GM12878 (cell line): ENCODE results near the gene NDUFC1.

ENCODE experiments used
- CHD4 ChIP-seq: fragments of 200-600 bp; sonication (generic); IDR thresholded peaks from 2 replicates; pipeline ENCODE4 v1.6.1; 2016; ENCODE audit warnings: mild to moderate bottlenecking
- CREB1 ChIP-seq: IDR thresholded peaks from 2 replicates; pipeline ENCODE4 v1.6.1; 2012; ENCODE audit warnings: low read depth, mild to moderate bottlenecking, inconsistent platforms
- MEF2A ChIP-seq: IDR thresholded peaks from 2 replicates; pipeline ENCODE4 v1.6.1; 2011; ENCODE audit warnings: low read depth, mild to moderate bottlenecking, low read length, moderate library complexity; ENCODE audit not compliant: insufficient read depth
- MTA3 ChIP-seq: IDR thresholded peaks from 2 replicates; pipeline ENCODE4 v1.6.1; 2012; ENCODE audit warnings: low read length, inconsistent platforms, borderline replicate concordance
- POLR2A ChIP-seq: IDR thresholded peaks from 2 replicates; pipeline ENCODE4 v1.6.1; 2011; ENCODE audit warnings: low read depth, mild to moderate bottlenecking, low read length
- RCOR1 ChIP-seq: conservative IDR thresholded peaks from 2 replicates; pipeline ENCODE4 v1.6.1; 2012; ENCODE audit warnings: low read depth, low read length, improper control_type of control experiment
- SMC3 ChIP-seq: IDR thresholded peaks from 2 replicates; pipeline ENCODE4 v1.6.1; 2011; ENCODE audit warnings: low read length, improper control_type of control experiment, borderline replicate concordance
- SREBF1 ChIP-seq: IDR thresholded peaks from 2 replicates; pipeline ENCODE4 v1.6.1; 2012; ENCODE audit warnings: mild to moderate bottlenecking, low read length
- SUZ12 ChIP-seq: fragments of 200-600 bp; sonication (generic); IDR thresholded peaks from one replicate; pipeline ENCODE4 v1.6.1; 2018; ENCODE audit warnings: antibody characterized with exemption, mild to moderate bottlenecking; ENCODE audit not compliant: unreplicated experiment
- TCF3 ChIP-seq: IDR thresholded peaks from 2 replicates; pipeline ENCODE4 v1.6.1; 2012; ENCODE audit warnings: low read depth, mild to moderate bottlenecking, low read length, borderline replicate concordance; ENCODE audit not compliant: insufficient read depth
- YY1 ChIP-seq: IDR thresholded peaks from 2 replicates; pipeline ENCODE4 v1.6.1; 2011; ENCODE audit warnings: low read depth, mild to moderate bottlenecking, low read length
- ZNF207 ChIP-seq: fragments of 450-650 bp; IDR thresholded peaks from 2 replicates; pipeline ENCODE4 v1.6.1; 2014; ENCODE audit warnings: antibody characterized with exemption, mild to moderate bottlenecking, borderline replicate concordance
- TF ChIP-seq, protein P1 (sequence below), 3 experiments: IDR thresholded peaks in 2 of 3; conservative IDR thresholded peaks in 1 of 3; 2 replicates each; pipeline ENCODE4 v1.5.1; 2011; ENCODE audit warnings: low read depth in 3 of 3, low read length in 3 of 3, mild to moderate bottlenecking in 3 of 3, control low read depth in 2 of 3, moderate library complexity in 2 of 3, inconsistent platforms in 1 of 3, mixed read lengths in 1 of 3; ENCODE audit not compliant: control insufficient read depth in 2 of 3, insufficient read depth in 1 of 3; ENCODE audit errors: extremely low read depth in 1 of 3
- TF ChIP-seq, protein P2 (sequence below): IDR thresholded peaks from 2 replicates; pipeline ENCODE4 v1.6.1; 2012; ENCODE audit warnings: low read depth, low read length, improper control_type of control experiment

DNA sequence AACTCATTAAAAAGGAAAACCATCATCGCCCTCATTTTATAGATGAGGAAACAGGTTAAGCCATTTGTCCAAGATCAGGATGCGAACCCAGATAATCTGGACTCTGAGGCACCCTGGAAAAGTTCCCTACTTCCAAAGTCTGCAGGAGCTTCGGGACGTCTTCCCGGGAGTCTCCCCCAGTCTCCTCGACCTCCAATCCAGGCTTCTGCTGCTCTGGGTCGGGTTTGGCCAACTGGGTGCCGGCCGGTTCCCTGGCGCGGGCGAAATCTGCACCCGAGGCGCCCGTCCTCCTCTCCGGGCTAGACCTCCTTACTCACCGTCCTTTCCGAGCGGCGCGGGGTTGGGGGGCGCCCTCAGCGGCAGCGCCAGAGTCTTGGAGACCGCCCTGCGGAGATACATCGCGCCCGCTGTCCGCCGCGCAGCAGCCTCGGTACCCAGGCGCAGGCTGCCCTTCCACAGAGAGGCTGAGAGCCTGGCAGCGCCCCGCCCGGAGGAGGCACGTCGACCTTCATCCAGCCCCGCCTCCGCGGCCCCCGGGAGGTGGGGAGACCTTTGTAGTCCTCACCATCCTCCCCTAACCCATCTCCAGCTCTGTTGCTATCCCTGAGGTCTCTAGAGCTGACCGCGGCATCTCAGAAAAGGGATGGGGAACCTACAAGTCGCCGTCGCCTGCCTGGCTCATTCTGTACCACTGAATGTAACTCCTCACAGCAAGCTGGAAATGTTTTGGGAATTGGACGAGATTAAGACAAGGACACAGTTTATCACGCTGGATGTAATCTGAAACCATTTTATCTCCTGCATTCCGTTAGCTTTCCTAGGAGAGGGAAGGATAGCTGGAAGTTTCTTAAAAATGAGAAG, 22.3 kb downstream of the NDUFC1 start, which contains the start of gene MGARP:
- TF ChIP-seq, protein P1, sequence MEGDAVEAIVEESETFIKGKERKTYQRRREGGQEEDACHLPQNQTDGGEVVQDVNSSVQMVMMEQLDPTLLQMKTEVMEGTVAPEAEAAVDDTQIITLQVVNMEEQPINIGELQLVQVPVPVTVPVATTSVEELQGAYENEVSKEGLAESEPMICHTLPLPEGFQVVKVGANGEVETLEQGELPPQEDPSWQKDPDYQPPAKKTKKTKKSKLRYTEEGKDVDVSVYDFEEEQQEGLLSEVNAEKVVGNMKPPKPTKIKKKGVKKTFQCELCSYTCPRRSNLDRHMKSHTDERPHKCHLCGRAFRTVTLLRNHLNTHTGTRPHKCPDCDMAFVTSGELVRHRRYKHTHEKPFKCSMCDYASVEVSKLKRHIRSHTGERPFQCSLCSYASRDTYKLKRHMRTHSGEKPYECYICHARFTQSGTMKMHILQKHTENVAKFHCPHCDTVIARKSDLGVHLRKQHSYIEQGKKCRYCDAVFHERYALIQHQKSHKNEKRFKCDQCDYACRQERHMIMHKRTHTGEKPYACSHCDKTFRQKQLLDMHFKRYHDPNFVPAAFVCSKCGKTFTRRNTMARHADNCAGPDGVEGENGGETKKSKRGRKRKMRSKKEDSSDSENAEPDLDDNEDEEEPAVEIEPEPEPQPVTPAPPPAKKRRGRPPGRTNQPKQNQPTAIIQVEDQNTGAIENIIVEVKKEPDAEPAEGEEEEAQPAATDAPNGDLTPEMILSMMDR (IDR thresholded peaks at IDR 0.05 in 2 of 3, conservative IDR thresholded peaks at IDR 0.05 in 1 of 3; ENCODE audit: control insufficient read depth in 2 of 3, extremely low read depth in 1 of 3, insufficient read depth in 1 of 3, low read depth in 3 of 3, low read length in 3 of 3), result no peak
- TF ChIP-seq ZNF207 (no peak), SMC3 (no peak), RCOR1 (no peak), CHD4 (no peak), MTA3 (no peak), SUZ12 (no peak), SREBF1 (no peak), CREB1 (no peak), YY1 (no peak), MEF2A (no peak), TCF3 (no peak), POLR2A (no peak)
- TF ChIP-seq, protein P2, sequence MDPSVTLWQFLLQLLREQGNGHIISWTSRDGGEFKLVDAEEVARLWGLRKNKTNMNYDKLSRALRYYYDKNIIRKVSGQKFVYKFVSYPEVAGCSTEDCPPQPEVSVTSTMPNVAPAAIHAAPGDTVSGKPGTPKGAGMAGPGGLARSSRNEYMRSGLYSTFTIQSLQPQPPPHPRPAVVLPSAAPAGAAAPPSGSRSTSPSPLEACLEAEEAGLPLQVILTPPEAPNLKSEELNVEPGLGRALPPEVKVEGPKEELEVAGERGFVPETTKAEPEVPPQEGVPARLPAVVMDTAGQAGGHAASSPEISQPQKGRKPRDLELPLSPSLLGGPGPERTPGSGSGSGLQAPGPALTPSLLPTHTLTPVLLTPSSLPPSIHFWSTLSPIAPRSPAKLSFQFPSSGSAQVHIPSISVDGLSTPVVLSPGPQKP, result no peak
